ENCODE results near the gene ARID3A.
"Not testable (repeated sequence)": the region's sequence is repeated elsewhere in the genome, so short reads cannot be mapped to it uniquely, and the experiment has no call there.

The ARID3A gene

DNA sequence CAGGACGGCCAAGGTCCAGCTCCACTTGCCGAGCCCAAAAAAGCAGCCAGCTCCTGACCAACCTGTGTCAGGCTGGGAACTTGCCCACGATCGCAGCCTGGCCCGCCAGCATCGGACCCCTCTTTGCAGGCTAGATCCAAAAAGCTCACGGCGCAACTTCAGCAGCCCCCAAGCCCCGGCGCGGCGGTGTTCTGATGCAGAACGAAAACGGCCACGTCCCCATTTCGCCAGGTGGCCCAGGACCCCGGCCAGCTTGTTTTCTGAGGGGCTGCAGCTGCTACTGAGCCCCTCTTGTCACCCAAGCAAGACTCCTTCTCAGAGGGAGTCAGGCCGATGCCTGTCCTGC lies 93.8 kb downstream of the ARID3A start:
- in situ Hi-C loops (cut with HindIII; ENCODE audit: low sequenced_read_pairs): no loop called here
- TF ChIP-seq, protein P1, sequence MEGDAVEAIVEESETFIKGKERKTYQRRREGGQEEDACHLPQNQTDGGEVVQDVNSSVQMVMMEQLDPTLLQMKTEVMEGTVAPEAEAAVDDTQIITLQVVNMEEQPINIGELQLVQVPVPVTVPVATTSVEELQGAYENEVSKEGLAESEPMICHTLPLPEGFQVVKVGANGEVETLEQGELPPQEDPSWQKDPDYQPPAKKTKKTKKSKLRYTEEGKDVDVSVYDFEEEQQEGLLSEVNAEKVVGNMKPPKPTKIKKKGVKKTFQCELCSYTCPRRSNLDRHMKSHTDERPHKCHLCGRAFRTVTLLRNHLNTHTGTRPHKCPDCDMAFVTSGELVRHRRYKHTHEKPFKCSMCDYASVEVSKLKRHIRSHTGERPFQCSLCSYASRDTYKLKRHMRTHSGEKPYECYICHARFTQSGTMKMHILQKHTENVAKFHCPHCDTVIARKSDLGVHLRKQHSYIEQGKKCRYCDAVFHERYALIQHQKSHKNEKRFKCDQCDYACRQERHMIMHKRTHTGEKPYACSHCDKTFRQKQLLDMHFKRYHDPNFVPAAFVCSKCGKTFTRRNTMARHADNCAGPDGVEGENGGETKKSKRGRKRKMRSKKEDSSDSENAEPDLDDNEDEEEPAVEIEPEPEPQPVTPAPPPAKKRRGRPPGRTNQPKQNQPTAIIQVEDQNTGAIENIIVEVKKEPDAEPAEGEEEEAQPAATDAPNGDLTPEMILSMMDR (IDR thresholded peaks at IDR 0.05; ENCODE audit: low read depth, low read length, missing control alignments): no peak
- no peak for DNase-seq (ENCODE audit: low read depth)
- peak overlapping the region; percentile 85 for H3K4me3 ChIP-seq (ENCODE audit: low read depth, low read length)

DNA sequence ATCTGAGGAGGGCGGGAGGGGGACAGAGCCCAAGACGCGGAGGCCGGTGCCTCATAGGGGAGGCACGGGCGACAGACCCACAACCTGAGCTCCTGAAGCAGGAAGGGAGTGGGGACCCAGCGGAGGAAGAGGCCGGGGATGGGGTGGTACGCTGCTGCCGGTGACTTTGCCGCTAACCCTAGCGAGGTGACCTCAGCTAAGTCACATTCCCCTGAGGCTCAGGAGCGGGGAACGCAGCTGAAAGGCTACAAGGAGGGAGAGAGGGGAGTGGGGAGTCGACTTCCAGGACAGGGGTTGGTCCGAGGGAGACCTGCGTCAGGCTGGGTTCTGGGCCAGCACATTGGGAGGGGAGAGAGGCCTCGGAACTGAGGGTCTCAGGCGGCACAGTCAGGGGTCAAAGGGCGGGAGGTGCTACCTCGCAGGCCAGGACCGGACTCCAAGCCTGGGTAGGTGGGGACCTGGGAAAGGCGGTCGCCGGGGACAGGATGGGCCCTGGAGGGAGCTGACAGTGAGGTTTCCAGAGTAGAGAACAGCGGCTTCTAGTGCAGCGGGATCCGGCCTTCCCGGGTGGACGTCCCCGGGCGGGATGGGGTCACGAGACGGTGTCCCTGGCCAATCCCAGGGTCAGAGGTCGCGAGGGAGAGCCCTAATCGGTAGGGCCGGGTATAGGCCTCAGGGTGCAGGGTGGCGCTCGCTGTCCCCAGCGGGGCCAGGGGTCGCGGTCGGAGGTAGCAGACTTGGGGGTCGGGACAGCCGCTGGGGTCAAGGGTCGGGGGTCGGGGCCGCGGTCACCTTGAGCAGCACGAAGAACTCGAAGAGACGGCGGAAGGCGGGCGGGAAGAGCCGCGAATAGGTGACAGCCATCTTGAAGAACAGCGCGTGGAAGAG lies 94.4 kb downstream of the ARID3A start:
- TF ChIP-seq, protein P1 (IDR thresholded peaks at IDR 0.05; ENCODE audit: low read depth, low read length, missing control alignments): no peak
- H3K4me3 ChIP-seq (ENCODE audit: low read depth, low read length): peak overlapping the region; percentile 85
- DNase-seq (ENCODE audit: low read depth): no peak
- in situ Hi-C loops (cut with HindIII; ENCODE audit: low sequenced_read_pairs): no loop called here

DNA sequence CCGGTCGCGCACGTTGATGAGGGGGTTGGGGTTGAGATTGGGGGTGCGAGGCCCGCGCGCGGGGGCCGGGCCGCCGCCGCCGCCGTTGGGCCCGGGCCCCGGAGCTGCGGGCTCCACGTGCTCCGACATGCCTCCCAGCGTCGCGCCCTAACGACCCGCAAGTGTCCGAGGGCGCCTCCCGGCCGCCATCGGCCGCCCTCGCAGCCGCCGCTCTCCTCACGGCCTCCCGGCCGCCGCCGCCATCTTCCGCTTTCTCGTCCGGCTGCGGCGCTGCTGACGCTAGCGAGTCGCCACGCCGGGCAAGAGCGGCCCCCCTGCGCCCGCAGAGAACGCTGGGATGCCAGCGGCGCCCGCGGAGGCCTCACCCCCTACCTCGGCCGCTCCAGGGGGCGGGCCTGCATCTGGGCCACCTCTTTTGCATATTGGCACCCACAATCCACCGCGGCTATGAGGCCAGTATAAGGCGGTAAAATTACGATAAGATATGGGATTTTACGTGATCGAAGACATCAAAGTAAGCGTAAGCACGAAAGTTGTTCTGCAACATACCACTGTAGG lies 95.1 kb downstream of the ARID3A start, which contains the start of gene TMEM259:
Gene TMEM259 (minus strand): TSS at position 256 of the 558 bp plus-strand sequence. CDS start 127 bp downstream, at position 129.
- in situ Hi-C loops (cut with HindIII; ENCODE audit: low sequenced_read_pairs): no loop called here
- TF ChIP-seq, protein P1 (IDR thresholded peaks at IDR 0.05; ENCODE audit: low read depth, low read length, missing control alignments): no peak
- DNase-seq (ENCODE audit: low read depth): peak; percentile 92
- peak within 1 kb of the TSS; percentile 85 for H3K4me3 ChIP-seq (ENCODE audit: low read depth, low read length)

- H3K4me3 ChIP-seq (ENCODE audit: low read depth, low read length); in situ Hi-C loops (cut with HindIII; ENCODE audit: low sequenced_read_pairs); DNase-seq (ENCODE audit: low read depth): not testable (repeated sequence)
These were observed 98.0 kb downstream of the ARID3A start for GRCh38 chr19:1023883-1024188.

DNA sequence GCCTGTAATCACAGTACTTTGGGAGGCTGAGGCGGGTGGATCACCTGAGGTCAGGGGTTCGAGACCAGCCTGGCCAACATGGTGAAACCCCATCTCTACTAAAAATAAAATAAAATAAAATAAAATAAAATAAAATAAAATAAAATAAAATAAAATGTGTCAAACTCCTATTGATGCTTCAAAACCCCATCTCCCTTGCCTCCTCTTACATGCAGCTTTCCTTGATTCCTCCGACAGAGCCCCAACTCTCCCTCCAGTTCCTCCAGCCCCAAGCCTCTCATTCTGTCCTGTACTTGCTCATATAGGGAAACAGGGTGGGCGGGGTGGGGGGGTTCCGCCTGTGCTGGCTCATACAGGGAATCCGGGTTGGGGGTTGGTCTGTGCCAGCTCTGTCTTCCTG lies 99.2 kb downstream of the ARID3A start:
- DNase-seq (ENCODE audit: low read depth); H3K4me3 ChIP-seq (ENCODE audit: low read depth, low read length); in situ Hi-C loops (cut with HindIII; ENCODE audit: low sequenced_read_pairs): not testable (repeated sequence)

Data from astrocyte of the cerebellum (primary cell).